Right atrium auricular region (tissue), 2 donors: ENCODE results near the gene ADCY1. TPM values are rescaled to one million over a fixed set of nuclear protein-coding genes. Genes with fewer than 3 reads are reported as not detected.

Experiments
- DNase-seq: peaks from one replicate; pipeline ENCODE4 v3.0.0-alpha.2; 2019; ENCODE audit warnings: low spot score
- H3K27ac ChIP-seq, 2 donors: fragments of 200-600 bp; sonication (generic); 1 replicate in 1 of 2; 2 replicates in 1 of 2; pipeline ENCODE4 v1.5.1; 2016 to 2019
- H3K27me3 ChIP-seq, 2 donors: fragments of 200-600 bp; sonication (generic); one replicate each; pipeline versions ENCODE4 v1.5.1 to v1.6.0; 2017 to 2019
- H3K36me3 ChIP-seq: fragments of 200-600 bp; sonication (generic); one replicate; pipeline ENCODE4 v1.5.1; 2016
- H3K4me1 ChIP-seq, 2 donors: fragments of 200-600 bp; sonication (generic); one replicate each; pipeline versions ENCODE4 v1.5.1 to v1.6.0; 2017 to 2019
- H3K4me3 ChIP-seq, 2 donors: fragments of 200-600 bp; sonication (generic); 1 replicate in 1 of 2; 2 replicates in 1 of 2; pipeline ENCODE4 v1.5.1; 2017 to 2019; ENCODE audit warnings: mild to moderate bottlenecking in 1 of 2, moderate library complexity in 1 of 2
- H3K9me3 ChIP-seq, 2 donors: fragments of 200-600 bp; sonication (generic); one replicate each; pipeline ENCODE4 v1.5.1; 2019
- total RNA-seq, 2 donors: library from RNA; depleted of rRNA; stranded (reverse); fragments of >200 nt; gene quantifications; one replicate each; pipeline ENCODE4 v1.1.0, GENCODE V29; 2016
- TF ChIP-seq, protein P1 (sequence below), 2 donors: fragments of 200-600 bp; sonication (generic); IDR thresholded peaks; one replicate each; pipeline ENCODE4 v1.5.1; 2019; ENCODE audit warnings: antibody characterized with exemption in 2 of 2

ADCY1 gene
- total RNA-seq, 2 donors from 2014 or later = 2.4 to 3.2 TPM

DNA sequence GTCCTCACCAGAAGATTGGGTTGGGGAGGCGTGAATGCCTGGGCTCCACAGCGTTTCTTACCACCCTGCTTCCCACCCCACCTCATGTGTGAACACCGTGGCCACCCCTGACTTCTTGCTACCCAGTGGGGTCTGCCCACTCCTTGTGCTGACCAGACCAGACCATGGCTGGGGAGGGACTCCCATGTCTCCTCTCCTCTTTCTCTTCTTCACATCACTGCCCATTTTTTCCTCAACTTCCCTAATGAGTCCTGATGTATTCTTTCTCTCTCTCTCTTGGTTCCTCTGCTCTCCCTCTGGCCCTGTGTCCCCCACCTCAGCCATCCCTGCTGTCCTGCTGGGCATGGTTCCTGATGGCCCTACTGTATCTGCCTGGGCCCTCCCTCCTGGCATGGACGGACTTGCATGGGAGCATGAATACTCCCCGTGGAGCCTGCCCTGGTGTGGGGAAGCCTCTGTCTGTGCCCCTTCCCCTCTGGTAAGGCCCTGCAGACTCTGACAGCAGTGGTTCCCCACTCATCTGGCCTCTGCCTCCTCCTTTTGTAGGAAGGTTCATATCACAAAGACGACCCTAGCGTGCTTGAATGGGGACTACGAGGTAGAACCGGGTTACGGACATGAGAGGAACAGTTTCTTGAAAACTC lies 85.5 kb downstream of the ADCY1 start:
- H3K9me3 ChIP-seq = no peaks in the 10 kb centered on the region
- no peaks in the 10 kb centered on the region for H3K4me1 ChIP-seq
- no peaks in the 10 kb centered on the region for H3K27me3 ChIP-seq
- TF ChIP-seq, protein P1, sequence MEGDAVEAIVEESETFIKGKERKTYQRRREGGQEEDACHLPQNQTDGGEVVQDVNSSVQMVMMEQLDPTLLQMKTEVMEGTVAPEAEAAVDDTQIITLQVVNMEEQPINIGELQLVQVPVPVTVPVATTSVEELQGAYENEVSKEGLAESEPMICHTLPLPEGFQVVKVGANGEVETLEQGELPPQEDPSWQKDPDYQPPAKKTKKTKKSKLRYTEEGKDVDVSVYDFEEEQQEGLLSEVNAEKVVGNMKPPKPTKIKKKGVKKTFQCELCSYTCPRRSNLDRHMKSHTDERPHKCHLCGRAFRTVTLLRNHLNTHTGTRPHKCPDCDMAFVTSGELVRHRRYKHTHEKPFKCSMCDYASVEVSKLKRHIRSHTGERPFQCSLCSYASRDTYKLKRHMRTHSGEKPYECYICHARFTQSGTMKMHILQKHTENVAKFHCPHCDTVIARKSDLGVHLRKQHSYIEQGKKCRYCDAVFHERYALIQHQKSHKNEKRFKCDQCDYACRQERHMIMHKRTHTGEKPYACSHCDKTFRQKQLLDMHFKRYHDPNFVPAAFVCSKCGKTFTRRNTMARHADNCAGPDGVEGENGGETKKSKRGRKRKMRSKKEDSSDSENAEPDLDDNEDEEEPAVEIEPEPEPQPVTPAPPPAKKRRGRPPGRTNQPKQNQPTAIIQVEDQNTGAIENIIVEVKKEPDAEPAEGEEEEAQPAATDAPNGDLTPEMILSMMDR (IDR thresholded peaks at IDR 0.05) = no peak
- H3K4me3 ChIP-seq = no peak overlapping the region
- no peaks in the 10 kb centered on the region for H3K36me3 ChIP-seq
- no peak overlapping the region for H3K27ac ChIP-seq
- DNase-seq = peak; percentile 48

DNA sequence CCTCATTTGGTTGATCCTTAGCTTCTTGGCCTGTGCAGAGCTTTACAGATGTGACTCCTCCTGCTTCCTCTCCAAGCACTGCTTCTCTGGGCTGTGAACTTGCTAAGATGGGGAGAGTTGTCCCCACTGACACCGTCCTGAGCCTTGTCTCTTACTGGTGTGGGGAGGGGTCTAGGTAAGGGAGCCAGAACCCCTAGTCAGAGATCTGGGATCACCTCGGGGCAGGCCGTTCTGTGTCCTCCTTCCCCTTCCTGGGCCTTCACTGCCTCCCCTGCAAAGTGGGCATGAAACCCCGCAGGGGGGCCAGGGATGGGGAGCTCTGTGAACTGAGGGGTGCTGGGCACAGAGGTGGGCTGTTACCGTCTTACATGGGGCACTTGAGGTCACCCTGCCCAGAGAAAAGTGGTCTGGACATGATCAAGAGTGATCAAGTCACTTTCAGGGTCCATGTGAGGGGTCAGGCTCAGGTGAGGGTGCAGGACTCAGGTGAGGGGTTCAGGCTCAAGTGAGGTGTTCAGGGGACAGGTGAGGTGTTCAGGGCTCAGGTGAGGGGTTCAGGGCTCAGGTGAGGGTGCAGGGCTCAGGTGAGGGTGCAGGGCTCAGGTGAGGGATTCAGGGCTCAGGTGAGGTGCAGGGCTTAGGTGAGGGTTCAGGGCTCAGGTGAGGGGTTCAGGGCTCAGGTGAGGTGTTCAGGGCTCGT lies 86.2 kb downstream of the ADCY1 start:
- TF ChIP-seq, protein P1 (IDR thresholded peaks at IDR 0.05) = no peak
- H3K27me3 ChIP-seq = no peaks in the 10 kb centered on the region
- H3K9me3 ChIP-seq = no peaks in the 10 kb centered on the region
- no peak overlapping the region for H3K4me3 ChIP-seq
- peak; percentile 23 for DNase-seq
- no peaks in the 10 kb centered on the region for H3K36me3 ChIP-seq
- no peaks in the 10 kb centered on the region for H3K4me1 ChIP-seq
- no peak overlapping the region for H3K27ac ChIP-seq

DNA sequence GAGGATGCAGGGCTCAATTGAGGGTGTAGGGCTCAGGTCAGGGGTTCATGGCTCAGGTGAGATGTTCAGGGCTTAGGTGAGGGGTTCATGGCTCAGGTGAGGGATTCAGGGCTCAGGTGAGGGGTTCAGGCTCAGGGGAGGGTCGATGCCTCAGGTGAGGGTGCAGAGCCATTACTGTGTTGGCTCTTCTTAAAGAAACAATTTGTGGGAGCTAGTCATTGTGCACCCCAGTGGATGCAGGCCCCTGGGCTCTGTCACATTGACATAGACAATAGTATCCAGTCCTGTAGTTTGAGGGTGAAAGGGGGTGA lies 86.7 kb downstream of the ADCY1 start:
- no peaks in the 10 kb centered on the region for H3K9me3 ChIP-seq
- H3K4me3 ChIP-seq = no peak overlapping the region
- no peaks in the 10 kb centered on the region for H3K27me3 ChIP-seq
- H3K4me1 ChIP-seq = no peaks in the 10 kb centered on the region
- TF ChIP-seq, protein P1 (IDR thresholded peaks at IDR 0.05) = no peak
- DNase-seq = no peak
- H3K27ac ChIP-seq = no peak overlapping the region
- no peaks in the 10 kb centered on the region for H3K36me3 ChIP-seq

DNA sequence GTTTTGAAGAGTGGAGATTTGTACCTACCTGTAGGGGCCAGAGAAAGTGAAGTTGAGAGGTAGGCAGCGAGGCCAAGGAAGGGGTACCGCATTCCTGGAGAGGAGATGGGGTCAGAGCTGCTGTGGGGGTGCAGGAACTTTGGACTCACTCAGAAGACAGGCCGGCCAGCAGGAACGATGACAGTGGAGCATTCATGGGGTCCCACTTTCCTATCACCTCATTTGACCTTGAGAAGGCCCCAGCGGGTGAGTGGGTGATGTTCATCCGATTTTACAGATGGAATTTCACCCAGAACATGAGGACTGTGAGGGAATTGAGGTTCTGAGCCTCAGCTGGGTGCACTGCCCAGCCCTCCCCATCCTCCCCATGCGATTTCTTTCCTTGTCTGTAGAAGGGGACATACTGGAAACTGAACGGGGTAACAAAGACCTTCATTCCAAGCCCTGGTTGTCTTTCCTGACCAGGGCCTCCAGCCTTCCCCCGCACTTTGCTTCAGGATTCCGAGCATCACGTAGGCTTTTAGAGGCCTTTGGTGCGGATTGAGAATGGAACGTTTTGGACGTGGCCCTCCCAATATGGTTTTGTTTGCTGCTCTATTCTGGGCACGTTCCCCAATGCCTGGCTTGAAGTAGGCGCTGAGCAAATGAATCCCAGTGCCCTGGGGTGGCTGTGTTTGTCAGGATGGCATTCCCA lies 87.3 kb downstream of the ADCY1 start:
- H3K4me3 ChIP-seq = no peak overlapping the region
- H3K9me3 ChIP-seq = no peaks in the 10 kb centered on the region
- H3K36me3 ChIP-seq = no peaks in the 10 kb centered on the region
- H3K27ac ChIP-seq = no peak overlapping the region
- no peaks in the 10 kb centered on the region for H3K27me3 ChIP-seq
- TF ChIP-seq, protein P1 (IDR thresholded peaks at IDR 0.05) = no peak
- H3K4me1 ChIP-seq = no peaks in the 10 kb centered on the region
- peak; percentile 51 for DNase-seq

DNA sequence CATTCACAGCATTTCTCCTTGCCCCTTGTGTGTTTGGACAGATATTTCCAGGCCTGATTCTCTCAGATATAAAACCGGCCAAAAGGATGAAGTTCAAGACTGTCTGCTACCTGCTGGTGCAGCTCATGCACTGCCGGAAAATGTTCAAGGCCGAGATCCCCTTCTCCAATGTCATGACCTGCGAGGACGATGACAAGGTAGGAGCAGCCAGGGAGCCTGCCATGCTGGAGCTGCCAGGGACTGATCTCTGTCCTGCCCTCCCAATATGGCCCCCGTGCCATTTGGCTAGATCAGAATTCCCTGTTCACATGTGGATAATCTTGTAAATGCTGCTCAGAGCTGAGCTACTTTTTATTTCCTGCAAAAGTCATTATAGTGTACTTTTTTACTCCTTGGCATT lies 87.8 kb downstream of the ADCY1 start:
- no peaks in the 10 kb centered on the region for H3K4me1 ChIP-seq
- H3K4me3 ChIP-seq = no peak overlapping the region
- no peak for DNase-seq
- TF ChIP-seq, protein P1 (IDR thresholded peaks at IDR 0.05) = no peak
- no peaks in the 10 kb centered on the region for H3K9me3 ChIP-seq
- no peaks in the 10 kb centered on the region for H3K27me3 ChIP-seq
- H3K36me3 ChIP-seq = no peaks in the 10 kb centered on the region
- H3K27ac ChIP-seq = no peak overlapping the region
